Neuronal stem cell (in vitro differentiated cells): ENCODE data around the gene TSHZ1.

Experiments used
- DNase-seq: peaks from one replicate; pipeline ENCODE4 v3.0.0-alpha.2; 2013; ENCODE audit warnings: low spot score
- H2AFZ ChIP-seq: one replicate; pipeline ENCODE4 v1.6.1; 2013; ENCODE audit warnings: mild to moderate bottlenecking, low read length, inconsistent platforms
- H2AK5ac ChIP-seq: 2 replicates; pipeline ENCODE4 v1.6.1; 2013; ENCODE audit warnings: low read depth, mild to moderate bottlenecking, inconsistent platforms, low read length, moderate library complexity, mixed read lengths
- H2BK120ac ChIP-seq: 2 replicates; pipeline ENCODE4 v1.6.1; 2013; ENCODE audit warnings: low read depth, mild to moderate bottlenecking, inconsistent platforms, low read length, moderate library complexity, mixed read lengths
- H2BK12ac ChIP-seq: one replicate; pipeline ENCODE4 v1.6.1; 2013; ENCODE audit warnings: low read length, inconsistent platforms
- H2BK15ac ChIP-seq: 2 replicates; pipeline ENCODE4 v1.6.1; 2013; ENCODE audit warnings: mild to moderate bottlenecking, low read length, inconsistent platforms, mixed read lengths
- H2BK5ac ChIP-seq: one replicate; pipeline ENCODE4 v1.6.1; 2013; ENCODE audit warnings: inconsistent platforms, mild to moderate bottlenecking, low read length, moderate library complexity
- H3K14ac ChIP-seq: one replicate; pipeline ENCODE4 v1.6.1; 2013; ENCODE audit warnings: low read length, inconsistent platforms
- H3K18ac ChIP-seq: 2 replicates; pipeline ENCODE4 v1.6.1; 2013; ENCODE audit warnings: low read length, inconsistent platforms
- H3K23ac ChIP-seq: 2 replicates; pipeline ENCODE4 v1.6.1; 2013; ENCODE audit warnings: low read depth, mild to moderate bottlenecking, mixed read lengths, low read length, inconsistent platforms; ENCODE audit not compliant: poor library complexity
- H3K27ac ChIP-seq: replicated peaks from 3 replicates; pipeline ENCODE4 v1.5.1; 2013; ENCODE audit warnings: low read length, inconsistent platforms
- H3K27me3 ChIP-seq, 3 experiments: 2 replicates each; pipeline ENCODE4 v1.6.1; 2013; ENCODE audit warnings: low read length in 3 of 3, mild to moderate bottlenecking in 2 of 3, inconsistent platforms in 1 of 3, low read depth in 1 of 3, mixed read lengths in 1 of 3, moderate library complexity in 1 of 3; ENCODE audit not compliant: control insufficient read depth in 3 of 3, insufficient read depth in 3 of 3
- H3K36me3 ChIP-seq, 2 donors: replicated peaks in 1 of 2; 2 replicates each; pipeline ENCODE4 v1.6.1; 2013; ENCODE audit warnings: low read length in 2 of 2; ENCODE audit not compliant: control insufficient read depth in 2 of 2, insufficient read depth in 2 of 2
- H3K4ac ChIP-seq: 2 replicates; pipeline ENCODE4 v1.6.1; 2013; ENCODE audit warnings: inconsistent platforms, mild to moderate bottlenecking, low read length, moderate library complexity
- H3K4me1 ChIP-seq, 2 donors: 1 replicate in 1 of 2; 2 replicates in 1 of 2; pipeline ENCODE4 v1.6.1; 2013; ENCODE audit warnings: low read length in 2 of 2, low read depth in 1 of 2; ENCODE audit not compliant: control insufficient read depth in 2 of 2, insufficient read depth in 1 of 2
- H3K4me2 ChIP-seq: one replicate; pipeline ENCODE4 v1.6.1; 2013; ENCODE audit warnings: mild to moderate bottlenecking, low read length, inconsistent platforms; ENCODE audit not compliant: insufficient read depth, poor library complexity, severe bottlenecking
- H3K4me3 ChIP-seq, 2 donors: 2 replicates each; pipeline ENCODE4 v1.5.1; 2013; ENCODE audit warnings: low read length in 2 of 2, mild to moderate bottlenecking in 2 of 2, inconsistent platforms in 1 of 2, moderate library complexity in 1 of 2
- H3K79me1 ChIP-seq: one replicate; pipeline ENCODE4 v1.6.1; 2013; ENCODE audit warnings: low read depth, mild to moderate bottlenecking, inconsistent platforms, low read length, moderate library complexity
- H3K9ac ChIP-seq: one replicate; pipeline ENCODE4 v1.6.1; 2013; ENCODE audit warnings: mild to moderate bottlenecking, low read depth, low read length, inconsistent platforms; ENCODE audit not compliant: poor library complexity
- H3K9me3 ChIP-seq, 2 donors: replicated peaks in 1 of 2; 2 replicates each; pipeline versions ENCODE3 to v1.6.1; 2013; ENCODE audit warnings: low read length in 2 of 2, mild to moderate bottlenecking in 2 of 2, inconsistent platforms in 1 of 2, low read depth in 1 of 2, mixed read lengths in 1 of 2, moderate library complexity in 1 of 2; ENCODE audit not compliant: control insufficient read depth in 2 of 2, insufficient read depth in 1 of 2
- H4K8ac ChIP-seq: one replicate; pipeline ENCODE4 v1.6.1; 2013; ENCODE audit warnings: low read depth, mild to moderate bottlenecking, inconsistent platforms, low read length, moderate library complexity
- H4K91ac ChIP-seq: one replicate; pipeline ENCODE4 v1.6.1; 2013; ENCODE audit warnings: low read length, low read depth, mild to moderate bottlenecking, inconsistent platforms; ENCODE audit not compliant: poor library complexity
- WGBS, 2 donors: extraction: QIAGEN DNeasy Blood & Tissue Kit; methylation state at CpG; one replicate each; pipeline ENCODE4 v1.1.7; 2013; ENCODE audit warnings: missing lambda C conversion rate in 2 of 2, mixed read lengths in 1 of 2; ENCODE audit not compliant: insufficient read length in 2 of 2, insufficient replicate concordance in 1 of 2; ENCODE audit errors: extremely low coverage in 2 of 2; 5-methylcytosine and 5-hydroxymethylcytosine counted together

The TSHZ1 gene

DNA sequence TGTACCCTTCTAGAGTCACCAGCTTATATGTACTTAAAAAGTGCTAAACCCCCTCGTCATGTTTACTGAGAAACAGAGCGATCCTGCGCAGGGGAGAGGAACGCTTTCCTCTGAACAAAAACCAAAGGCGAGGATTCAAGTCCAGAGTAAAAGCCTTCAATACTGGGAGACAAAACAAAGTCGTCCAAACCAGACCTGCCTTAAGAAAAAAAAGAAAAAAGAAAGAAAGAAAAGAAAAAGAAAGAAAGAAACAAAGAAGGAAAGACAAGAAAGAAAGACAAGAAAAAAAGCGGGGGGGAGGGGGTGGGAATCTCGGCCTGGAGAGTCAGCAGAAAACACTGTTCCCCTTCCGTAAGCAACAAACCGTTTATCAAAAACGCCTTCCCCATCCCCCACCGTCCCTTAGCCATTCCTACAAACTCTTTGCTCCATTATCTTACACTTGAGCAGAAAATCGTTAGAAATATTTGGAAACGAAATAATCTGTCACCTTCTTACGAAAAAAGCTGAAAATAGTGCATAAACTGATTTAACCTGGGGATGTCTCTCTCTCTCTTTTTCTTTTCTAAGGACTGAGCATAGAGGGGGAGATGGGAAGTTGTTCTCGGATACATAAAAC is 5.0 kb upstream of the TSHZ1 start:
- no peak overlapping the region for H2BK120ac ChIP-seq
- H3K36me3 ChIP-seq, result peaks cover 0 to 16% of the 10 kb centered on the region in 2 donors
- H3K4ac ChIP-seq, result no peak overlapping the region
- no peak overlapping the region for H2BK5ac ChIP-seq
- no peak overlapping the region for H4K91ac ChIP-seq
- H3K14ac ChIP-seq, result no peak overlapping the region
- no peak overlapping the region for H2AK5ac ChIP-seq
- no peak overlapping the region for H3K4me3 ChIP-seq
- H3K27ac ChIP-seq, result no peak overlapping the region
- H3K18ac ChIP-seq, result no peak overlapping the region
- peaks cover 4% of the 10 kb centered on the region for H3K79me1 ChIP-seq
- H4K8ac ChIP-seq, result no peak overlapping the region
- H3K4me2 ChIP-seq, result no peak overlapping the region
- H2AFZ ChIP-seq, result no peak overlapping the region
- no CpG with 5 or more reads among the region's 16 CpGs for WGBS, 2 donors
- H2BK12ac ChIP-seq, result no peak overlapping the region
- no peak overlapping the region for H3K23ac ChIP-seq
- H3K9me3 ChIP-seq, result no peaks in the 10 kb centered on the region
- no peak overlapping the region for H2BK15ac ChIP-seq
- H3K9ac ChIP-seq, result no peak overlapping the region
- H3K4me1 ChIP-seq, result peaks cover 13 to 17% of the 10 kb centered on the region in 2 donors
- peak; percentile 23 for DNase-seq
- H3K27me3 ChIP-seq, result peaks cover 0 to 53% (median 23%) of the 10 kb centered on the region in 3 experiments

- Histone ChIP-seq H3K27me3 (peaks cover 0 to 61% (median 23%) of the 10 kb centered on the region in 3 experiments), H3K14ac (no peak overlapping the region), H2BK5ac (no peak overlapping the region), H2BK120ac (no peak overlapping the region), H2AFZ (no peak overlapping the region), H3K4ac (no peak overlapping the region), H3K9me3 (no peaks in the 10 kb centered on the region), H4K91ac (no peak overlapping the region), H3K27ac (no peak overlapping the region), H3K4me3 (peak overlapping the region in 1 of 2 donors; percentile 77), H3K79me1 (peaks cover 4% of the 10 kb centered on the region), H3K36me3 (peaks cover 0 to 6% of the 10 kb centered on the region in 2 donors), H2BK12ac (no peak overlapping the region), H3K4me1 (peaks cover 13 to 17% of the 10 kb centered on the region in 2 donors), H4K8ac (no peak overlapping the region), H3K23ac (no peak overlapping the region), H3K9ac (no peak overlapping the region), H2BK15ac (no peak overlapping the region), H3K18ac (no peak overlapping the region), H3K4me2 (no peak overlapping the region), H2AK5ac (no peak overlapping the region)
- no CpG with 5 or more reads among the region's 14 CpGs for WGBS, 2 donors
- DNase-seq, result no peak
Observed at GRCh38 chr18:75206452-75207309, 3.9 kb upstream of the TSHZ1 start.

DNA sequence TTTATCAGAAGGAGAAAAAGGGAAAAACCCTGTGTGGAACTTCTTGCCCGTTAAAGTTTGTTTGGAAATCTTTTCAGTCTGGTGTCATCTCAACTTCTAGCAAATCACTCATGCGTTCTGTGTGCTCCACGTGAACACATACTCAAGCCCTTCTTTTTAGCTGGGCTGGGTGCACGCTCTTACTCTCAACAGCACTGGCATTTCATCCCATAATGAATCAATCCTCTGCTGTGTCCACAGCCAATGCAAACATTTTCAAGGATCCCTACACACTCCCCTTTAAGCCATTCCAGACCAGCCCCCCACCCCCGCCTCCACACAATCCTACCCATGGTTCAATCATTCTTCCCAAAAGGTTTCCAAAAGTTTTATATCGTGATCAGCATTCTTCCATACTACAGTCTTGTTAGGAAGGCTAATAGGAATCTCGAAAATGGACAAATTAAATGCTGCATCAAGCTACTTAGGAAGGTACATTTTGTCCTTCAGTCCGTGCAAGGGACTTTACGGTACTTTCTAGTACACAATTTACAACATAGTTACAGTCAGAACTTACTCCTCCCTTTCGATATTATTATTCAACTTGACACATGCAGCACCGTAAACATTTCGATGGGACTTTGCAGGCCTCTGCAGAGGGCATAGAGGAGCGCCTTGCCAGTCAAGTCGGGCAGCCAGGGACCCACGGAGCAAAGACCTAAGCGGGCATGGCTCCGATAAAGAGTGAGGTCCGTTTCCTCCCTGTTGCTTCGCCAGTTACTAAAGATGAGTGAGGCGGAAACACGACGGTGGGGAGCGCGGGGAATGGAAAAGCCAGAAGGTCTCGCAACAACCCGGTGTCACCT is 3.1 kb upstream of the TSHZ1 start:
- Histone ChIP-seq H3K4me3 (peak overlapping the region; percentile 77 to 95), H2BK5ac (no peak overlapping the region), H3K18ac (peak overlapping the region; percentile 27), H3K27me3 (peaks cover 0 to 69% (median 28%) of the 10 kb centered on the region in 3 experiments), H4K91ac (no peak overlapping the region), H3K14ac (no peak overlapping the region), H2BK15ac (no peak overlapping the region), H3K27ac (no peak overlapping the region), H3K23ac (peak overlapping the region; percentile 58), H3K4me1 (peaks cover 13 to 22% of the 10 kb centered on the region in 2 donors), H3K9ac (peak overlapping the region; percentile 89), H2BK120ac (no peak overlapping the region), H3K4ac (no peak overlapping the region), H3K9me3 (no peaks in the 10 kb centered on the region), H3K79me1 (peaks cover 4% of the 10 kb centered on the region), H4K8ac (no peak overlapping the region), H2AK5ac (peak overlapping the region; percentile 71), H3K36me3 (no peaks in the 10 kb centered on the region), H2BK12ac (no peak overlapping the region), H2AFZ (peak overlapping the region; percentile 89), H3K4me2 (peak overlapping the region; percentile 95)
- WGBS, 2 donors, result no CpG with 5 or more reads among the region's 26 CpGs
- peak; percentile 18 for DNase-seq
